Activated naive CD4-positive, alpha-beta T cell treated with anti-CD3 and anti-CD28 coated beads for 36 hours (primary cell): ENCODE results near the gene MEN1. TPM values are rescaled to one million over a fixed set of nuclear protein-coding genes. Genes with fewer than 3 reads are reported as not detected.

Experiments used
- CTCF ChIA-PET: fragments of 350-600 bp; sonication (Branson Sonifier 250); formaldehyde crosslinking; loops from one replicate; lab custom pipeline; 2021; ENCODE audit warnings: antibody characterized with exemption; lab: Charles Lee
- DNase-seq: peaks from one replicate; pipeline ENCODE4 v3.0.0-alpha.2; 2020
- H3K27ac Mint-ChIP-seq: one replicate; pipeline ENCODE4 v1.8.0; 2021; ENCODE audit warnings: mild to moderate bottlenecking, mixed read lengths
- H3K27me3 Mint-ChIP-seq: one replicate; pipeline ENCODE4 v1.8.0; 2021; ENCODE audit warnings: low read depth, mixed read lengths
- H3K36me3 Mint-ChIP-seq: one replicate; pipeline ENCODE4 v1.8.0; 2021; ENCODE audit warnings: low read depth, mixed read lengths
- H3K4me1 Mint-ChIP-seq: one replicate; pipeline ENCODE4 v1.8.0; 2021; ENCODE audit warnings: low read depth, mixed read lengths
- H3K4me3 Mint-ChIP-seq: one replicate; pipeline ENCODE4 v1.8.0; 2021; ENCODE audit warnings: mild to moderate bottlenecking, moderate library complexity, mixed read lengths
- H3K9me3 Mint-ChIP-seq: one replicate; pipeline ENCODE4 v1.8.0; 2021; ENCODE audit warnings: mixed read lengths
- intact Hi-C: fragments of 100-400 bp; cut with micrococcal nuclease; formaldehyde crosslinking; loops from one replicate; pipeline ENCODE4 v1.15.1; 2023
- total RNA-seq, 2 experiments: library from RNA; stranded (reverse); gene quantifications; one replicate each; pipeline ENCODE4 v1.2.3, GENCODE V29; 2021

MEN1 gene
- 10 to 100 TPM; 23.9 TPM for total RNA-seq

DNA sequence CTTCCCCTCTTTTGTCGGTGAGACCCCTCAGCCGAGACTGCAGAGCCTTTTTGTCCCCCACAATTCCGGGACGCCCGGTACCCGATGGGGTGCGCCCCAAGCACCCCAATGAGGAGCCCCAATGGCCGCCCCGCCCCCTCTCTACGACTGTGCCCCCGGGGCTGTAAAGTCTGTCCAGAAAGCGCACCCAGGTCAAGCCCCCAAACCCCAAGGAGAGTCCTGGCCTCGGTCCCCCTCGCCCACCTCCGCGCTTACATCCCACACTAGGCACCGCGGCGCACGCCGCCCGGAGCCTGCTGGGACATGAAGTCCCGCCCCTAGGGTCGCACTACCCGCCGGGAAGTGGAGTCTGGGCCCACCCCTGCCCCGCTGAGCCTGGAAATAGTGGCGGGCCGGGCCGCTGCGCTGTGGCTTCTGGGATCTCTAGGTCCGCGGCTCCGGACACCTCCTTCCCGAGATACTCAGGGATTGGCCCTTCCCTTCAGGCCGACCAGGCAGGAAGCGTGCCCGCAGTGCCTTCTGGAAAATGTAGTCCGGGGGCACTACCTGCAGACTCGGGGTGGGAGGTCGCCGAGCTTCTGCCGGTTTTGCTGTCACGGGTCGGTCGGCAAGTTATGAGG, at the start of gene MEN1:
Gene MEN1 (minus strand): TSS at position 281 of the 620 bp plus-strand sequence. CDS start 442 bp downstream, outside the sequence.
- CTCF ChIA-PET, result interaction anchor here (0.6 to 1.7 kb wide), 3 partner anchors 36 to 895 kb away, joined by 3 to 6 read pairs (median 4); no protein-coding TSS in a partner anchor
- intact Hi-C loops, result loop anchor here (2.0 kb wide), 2 partner anchors 32 to 68 kb away; partner anchors contain the start of gene SF1
- no peaks in the 10 kb centered on the region for H3K27me3 Mint-ChIP-seq
- peak; percentile 93 for DNase-seq
- H3K9me3 Mint-ChIP-seq, result no peaks in the 10 kb centered on the region
- peaks cover 2% of the 10 kb centered on the region for H3K36me3 Mint-ChIP-seq
- peak within 1 kb of the TSS; percentile 84 for H3K27ac Mint-ChIP-seq
- H3K4me1 Mint-ChIP-seq, result peaks cover 20% of the 10 kb centered on the region
- peak within 1 kb of the TSS; percentile 97 for H3K4me3 Mint-ChIP-seq

GRCh38 chr11:64859542-64860414, 49.4 kb upstream of the MEN1 start:
- DNase-seq, result peak; percentile 85
- Mint-ChIP-seq H3K9me3 (no peaks in the 10 kb centered on the region), H3K4me3 (peak overlapping the region; percentile 72), H3K4me1 (peaks cover 94% of the 10 kb centered on the region), H3K36me3 (peaks cover 51% of the 10 kb centered on the region), H3K27ac (peak overlapping the region; percentile 99), H3K27me3 (no peaks in the 10 kb centered on the region)
- intact Hi-C loops, result loop anchor here (1.0 to 10.0 kb wide), 8 partner anchors 8 to 713 kb away; partner anchors contain the start of genes EHD1, FAM89B, MALAT1 and ZNRD2
- CTCF ChIA-PET, result interaction anchor here (0.8 to 32.9 kb wide), 4 partner anchors 9 to 53 kb away, joined by 3 to 992 read pairs (median 157); partner anchors contain the start of genes CDC42BPG and EHD1

DNA sequence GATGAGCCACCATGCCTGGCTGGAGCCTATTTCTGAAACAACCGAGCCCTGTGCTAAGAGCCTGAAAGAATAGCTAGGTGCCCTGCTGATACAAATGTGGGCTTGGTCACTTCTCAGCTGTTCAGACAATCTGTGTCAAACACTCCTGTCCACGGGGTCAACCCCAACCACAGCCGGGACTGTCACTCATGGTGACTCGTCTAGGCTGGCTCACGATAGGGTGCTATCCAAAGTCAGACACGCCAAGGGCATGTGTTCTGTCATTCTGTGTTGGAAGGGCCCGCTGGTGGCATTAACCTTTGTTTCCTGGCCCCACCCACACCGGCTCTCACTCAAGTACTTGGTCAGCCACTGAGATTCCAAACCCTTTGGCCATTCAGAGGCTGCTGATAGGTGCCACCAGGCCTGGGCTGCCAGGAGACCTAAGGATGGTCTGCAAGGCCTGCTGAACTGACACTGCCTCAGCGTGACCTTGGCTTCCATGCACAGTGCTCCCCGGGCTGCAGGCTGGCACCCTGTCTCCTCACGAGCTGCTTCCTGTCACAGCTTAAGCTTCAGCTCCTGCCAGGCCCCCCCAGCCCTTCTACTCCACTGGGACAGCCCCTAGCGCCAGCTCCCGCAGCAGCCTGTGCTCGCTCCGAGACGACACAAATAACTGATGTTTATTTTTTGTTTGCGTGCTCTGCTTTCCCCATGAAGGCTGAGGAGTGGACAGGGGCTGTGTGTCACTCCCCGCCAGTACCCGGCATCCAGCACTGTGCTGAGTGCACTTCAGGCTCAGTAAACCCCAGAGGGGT, 48.3 kb upstream of the MEN1 start:
- H3K9me3 Mint-ChIP-seq, result no peaks in the 10 kb centered on the region
- peaks cover 59% of the 10 kb centered on the region for H3K36me3 Mint-ChIP-seq

DNA sequence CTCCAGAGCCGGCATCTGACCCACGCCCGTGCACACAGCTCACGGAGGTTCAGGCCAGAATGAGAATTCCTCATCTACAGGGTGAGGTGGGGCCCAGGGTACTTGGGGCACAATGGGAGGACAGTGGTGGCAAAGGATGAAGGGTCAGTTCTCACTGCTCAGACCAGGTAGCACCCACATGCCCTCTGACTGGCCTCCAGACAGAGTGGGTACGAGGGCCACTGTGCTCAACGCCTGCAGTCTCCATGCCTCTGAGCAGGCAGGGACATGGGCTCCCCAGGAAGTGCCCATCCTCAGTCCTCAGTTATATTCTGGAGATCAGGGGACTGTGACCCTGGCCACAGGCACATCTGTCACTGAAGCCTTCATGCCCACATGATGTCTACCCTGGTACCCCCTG, 47.1 kb upstream of the MEN1 start:
- CTCF ChIA-PET, result interaction anchor here (0.6 to 32.9 kb wide), 5 partner anchors 6 to 87 kb away, joined by 3 to 992 read pairs (median 288); partner anchors contain the start of genes CDC42BPG and EHD1
- DNase-seq, result no peak
- intact Hi-C loops, result loop anchor here (5.0 kb wide), 3 partner anchors 110 to 715 kb away; partner anchors contain the start of genes FAM89B and ZNRD2
- no peaks in the 10 kb centered on the region for H3K27me3 Mint-ChIP-seq
- peaks cover 64% of the 10 kb centered on the region for H3K36me3 Mint-ChIP-seq
- H3K9me3 Mint-ChIP-seq, result no peaks in the 10 kb centered on the region
- H3K4me3 Mint-ChIP-seq, result no peak overlapping the region
- H3K4me1 Mint-ChIP-seq, result peaks cover 95% of the 10 kb centered on the region
- peak overlapping the region; percentile 78 for H3K27ac Mint-ChIP-seq

More for the DNA sequence above, 48.3 kb upstream of the MEN1 start:
- CTCF ChIA-PET, result interaction anchor here (4.2 to 32.9 kb wide), 3 partner anchors 8 to 28 kb away, joined by 26 to 992 read pairs (median 288); partner anchors contain the start of genes CDC42BPG and EHD1
- peak overlapping the region; percentile 72 for H3K4me3 Mint-ChIP-seq
- no peaks in the 10 kb centered on the region for H3K27me3 Mint-ChIP-seq
- peak; percentile 89 for DNase-seq
- intact Hi-C loops, result loop anchor here (1.0 to 5.0 kb wide), 7 partner anchors 7 to 714 kb away; partner anchors contain the start of genes EHD1, FAM89B and ZNRD2
- H3K4me1 Mint-ChIP-seq, result peaks cover 95% of the 10 kb centered on the region
- peak overlapping the region; percentile 99 for H3K27ac Mint-ChIP-seq

DNA sequence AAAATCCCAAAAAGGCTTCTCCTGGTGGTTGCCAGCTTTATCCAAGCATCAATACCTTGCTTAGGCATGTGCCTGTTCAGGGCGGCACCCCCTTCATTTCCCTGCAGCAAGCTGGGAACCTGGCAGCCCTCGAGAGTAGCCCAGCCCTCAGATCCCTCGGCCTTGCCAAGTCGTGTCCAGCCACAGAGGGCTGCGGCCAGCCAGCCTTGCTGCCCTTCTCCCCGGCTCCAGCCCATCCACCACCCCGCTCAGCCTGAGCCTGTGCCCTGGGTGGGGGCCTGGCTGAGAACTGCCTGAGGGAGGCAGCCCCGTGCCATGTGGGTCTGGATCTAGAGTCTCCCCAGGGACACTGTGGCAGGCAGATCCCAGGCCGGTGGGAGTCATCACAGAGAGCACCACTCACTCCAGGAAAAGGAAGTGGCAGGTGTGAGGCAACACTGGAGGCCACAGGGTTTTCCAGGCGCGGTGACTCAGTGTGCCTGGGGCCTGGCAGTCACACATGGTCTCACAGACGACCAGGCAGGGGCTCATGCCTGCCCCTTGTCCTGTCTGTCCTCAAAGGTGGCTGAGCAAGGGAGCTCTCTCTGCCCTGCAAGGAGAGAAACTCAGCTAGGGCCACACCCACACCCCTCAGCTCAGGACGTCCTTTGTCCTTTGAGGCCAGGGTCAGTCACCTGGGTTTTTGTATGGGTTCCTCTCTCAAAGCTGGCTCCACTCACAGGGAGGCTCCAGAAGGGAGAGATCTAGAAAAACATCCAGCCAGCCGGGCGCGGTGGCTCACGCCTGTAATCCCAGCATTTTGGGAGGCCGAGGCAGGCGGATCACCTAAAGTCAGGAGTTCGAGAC, 46.3 kb upstream of the MEN1 start:
- Mint-ChIP-seq H3K4me3 (peak overlapping the region; percentile 48), H3K27me3 (no peaks in the 10 kb centered on the region), H3K9me3 (no peaks in the 10 kb centered on the region), H3K4me1 (peaks cover 96% of the 10 kb centered on the region), H3K36me3 (peaks cover 66% of the 10 kb centered on the region), H3K27ac (peak overlapping the region; percentile 89)
- intact Hi-C loops, result loop anchor here (1.0 to 5.0 kb wide), 4 partner anchors 9 to 716 kb away; partner anchors contain the start of genes FAM89B and ZNRD2
- CTCF ChIA-PET, result interaction anchor here (0.6 to 32.9 kb wide), 4 partner anchors 6 to 960 kb away, joined by 3 to 992 read pairs (median 288); partner anchors contain the start of genes CDC42BPG and EHD1
- peak; percentile 91 for DNase-seq

- Mint-ChIP-seq H3K4me1 (peaks cover 96% of the 10 kb centered on the region), H3K9me3 (no peaks in the 10 kb centered on the region), H3K27ac (peak overlapping the region; percentile 89), H3K27me3 (no peaks in the 10 kb centered on the region), H3K4me3 (peak overlapping the region; percentile 22), H3K36me3 (peaks cover 66% of the 10 kb centered on the region)
- intact Hi-C loops, result loop anchor here (1.0 to 5.0 kb wide), 4 partner anchors 10 to 717 kb away; partner anchors contain the start of genes FAM89B and ZNRD2
- CTCF ChIA-PET, result interaction anchor here (0.6 to 32.9 kb wide), 4 partner anchors 5 to 961 kb away, joined by 3 to 992 read pairs (median 288); partner anchors contain the start of genes CDC42BPG and EHD1
- peak; percentile 44 for DNase-seq
Observed at GRCh38 chr11:64855596-64856304, 45.4 kb upstream of the MEN1 start.

GRCh38 chr11:64854534-64855502, 44.5 kb upstream of the MEN1 start:
- Mint-ChIP-seq H3K27me3 (no peaks in the 10 kb centered on the region), H3K27ac (peak overlapping the region; percentile 89), H3K36me3 (peaks cover 60% of the 10 kb centered on the region), H3K4me3 (no peak overlapping the region), H3K4me1 (peaks cover 94% of the 10 kb centered on the region), H3K9me3 (no peaks in the 10 kb centered on the region)
- CTCF ChIA-PET, result interaction anchor here (14.4 to 32.9 kb wide), 3 partner anchors 5 to 32 kb away, joined by 288 to 992 read pairs (median 288); partner anchors contain the start of genes CDC42BPG and EHD1
- intact Hi-C loops, result loop anchor here (5.0 kb wide), 3 partner anchors 108 to 717 kb away; partner anchors contain the start of genes FAM89B and ZNRD2
- DNase-seq, result peak; percentile 67

GRCh38 chr11:64854157-64854533, 43.8 kb upstream of the MEN1 start:
- Mint-ChIP-seq H3K36me3 (peaks cover 54% of the 10 kb centered on the region), H3K27me3 (no peaks in the 10 kb centered on the region)

GRCh38 chr11:64853709-64854108, 43.4 kb upstream of the MEN1 start:
- CTCF ChIA-PET, result interaction anchor here (1.3 to 32.9 kb wide), 3 partner anchors 9 to 33 kb away, joined by 4 to 992 read pairs (median 288); partner anchors contain the start of genes CDC42BPG and EHD1
- intact Hi-C loops, result no loop called here
- peak; percentile 45 for DNase-seq
- Mint-ChIP-seq H3K27ac (peak overlapping the region; percentile 95), H3K9me3 (no peaks in the 10 kb centered on the region), H3K36me3 (peaks cover 52% of the 10 kb centered on the region), H3K4me1 (peaks cover 94% of the 10 kb centered on the region), H3K27me3 (no peaks in the 10 kb centered on the region), H3K4me3 (peak overlapping the region; percentile 18)

More at GRCh38 chr11:64854157-64854533, 43.8 kb upstream of the MEN1 start:
- peaks cover 94% of the 10 kb centered on the region for H3K4me1 Mint-ChIP-seq
- intact Hi-C loops, result no loop called here
- CTCF ChIA-PET, result interaction anchor here (14.4 to 32.9 kb wide), 2 partner anchors 9 to 33 kb away, joined by 288 to 992 read pairs; partner anchors contain the start of gene EHD1
- DNase-seq, result no peak
- no peaks in the 10 kb centered on the region for H3K9me3 Mint-ChIP-seq
- H3K27ac Mint-ChIP-seq, result peak overlapping the region; percentile 24
- H3K4me3 Mint-ChIP-seq, result no peak overlapping the region
